Stomach (tissue), 4 donors: ENCODE results near the gene SLC52A1.

Experiments used
- CTCF ChIP-seq, 7 experiments: fragments of 450-650 bp in 4 of 7; fragments of 200-600 bp in 3 of 7; sonication (generic) in 3 of 7; IDR thresholded peaks; one replicate each; pipeline ENCODE4 v1.5.1; 2016 to 2019; ENCODE audit warnings: antibody characterized with exemption in 7 of 7, control low read depth in 2 of 7, mild to moderate bottlenecking in 1 of 7
- EP300 ChIP-seq: sonication (generic); formaldehyde crosslinking; IDR thresholded peaks from one replicate; pipeline ENCODE4 v1.6.1; 2017; ENCODE audit warnings: antibody characterized with exemption

- TF ChIP-seq EP300, result no peak
- TF ChIP-seq CTCF (IDR thresholded peaks at IDR 0.05), result no peak
Observed at GRCh38 chr17:5023588-5024147, 11.6 kb downstream of the SLC52A1 start.
